GM21526 (cell line): ENCODE data around the gene EXOC7.

ENCODE experiments used
- ATAC-seq: cut with Tn5 transposase; IDR thresholded peaks from one replicate; pipeline ENCODE4 v1.9.1; 2021; ENCODE audit warnings: moderate library complexity; ENCODE audit not compliant: unreplicated experiment, low FRiP score

Gene EXOC7, protein sequence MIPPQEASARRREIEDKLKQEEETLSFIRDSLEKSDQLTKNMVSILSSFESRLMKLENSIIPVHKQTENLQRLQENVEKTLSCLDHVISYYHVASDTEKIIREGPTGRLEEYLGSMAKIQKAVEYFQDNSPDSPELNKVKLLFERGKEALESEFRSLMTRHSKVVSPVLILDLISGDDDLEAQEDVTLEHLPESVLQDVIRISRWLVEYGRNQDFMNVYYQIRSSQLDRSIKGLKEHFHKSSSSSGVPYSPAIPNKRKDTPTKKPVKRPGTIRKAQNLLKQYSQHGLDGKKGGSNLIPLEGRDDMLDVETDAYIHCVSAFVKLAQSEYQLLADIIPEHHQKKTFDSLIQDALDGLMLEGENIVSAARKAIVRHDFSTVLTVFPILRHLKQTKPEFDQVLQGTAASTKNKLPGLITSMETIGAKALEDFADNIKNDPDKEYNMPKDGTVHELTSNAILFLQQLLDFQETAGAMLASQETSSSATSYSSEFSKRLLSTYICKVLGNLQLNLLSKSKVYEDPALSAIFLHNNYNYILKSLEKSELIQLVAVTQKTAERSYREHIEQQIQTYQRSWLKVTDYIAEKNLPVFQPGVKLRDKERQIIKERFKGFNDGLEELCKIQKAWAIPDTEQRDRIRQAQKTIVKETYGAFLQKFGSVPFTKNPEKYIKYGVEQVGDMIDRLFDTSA

GRCh38 chr17:76103274-76104139 is at the start of gene EXOC7:
Gene EXOC7 (minus strand): TSS chr17:76103787. CDS start chr17:76103692, 95 bp downstream.
- ATAC-seq, result peak; percentile 55

DNA sequence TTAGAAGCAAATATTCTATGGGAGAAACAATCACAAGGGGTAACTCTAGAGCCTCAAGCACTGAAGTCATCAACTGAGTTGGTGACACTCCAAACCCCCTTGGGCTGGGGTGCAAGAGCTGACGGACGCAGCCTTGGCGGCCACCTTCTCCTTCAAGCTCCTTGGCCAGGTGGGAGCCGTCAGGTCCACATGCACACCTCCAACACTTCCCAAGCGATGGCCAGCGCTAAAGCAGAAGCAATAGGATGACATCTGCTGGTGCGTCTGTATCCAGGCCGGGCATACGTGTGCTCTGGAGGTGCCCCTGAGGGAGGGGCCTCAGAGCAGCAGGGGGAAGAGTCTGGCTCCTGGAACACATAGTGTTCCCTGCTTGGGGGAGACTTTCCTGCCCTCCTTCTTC is 49.6 kb upstream of the EXOC7 start:
- ATAC-seq, result no peak

- ATAC-seq, result no peak
Observed at GRCh38 chr17:76152591-76152990, 49.0 kb upstream of the EXOC7 start.

- ATAC-seq, result no peak
Observed at GRCh38 chr17:76151896-76152454, 48.4 kb upstream of the EXOC7 start.

DNA sequence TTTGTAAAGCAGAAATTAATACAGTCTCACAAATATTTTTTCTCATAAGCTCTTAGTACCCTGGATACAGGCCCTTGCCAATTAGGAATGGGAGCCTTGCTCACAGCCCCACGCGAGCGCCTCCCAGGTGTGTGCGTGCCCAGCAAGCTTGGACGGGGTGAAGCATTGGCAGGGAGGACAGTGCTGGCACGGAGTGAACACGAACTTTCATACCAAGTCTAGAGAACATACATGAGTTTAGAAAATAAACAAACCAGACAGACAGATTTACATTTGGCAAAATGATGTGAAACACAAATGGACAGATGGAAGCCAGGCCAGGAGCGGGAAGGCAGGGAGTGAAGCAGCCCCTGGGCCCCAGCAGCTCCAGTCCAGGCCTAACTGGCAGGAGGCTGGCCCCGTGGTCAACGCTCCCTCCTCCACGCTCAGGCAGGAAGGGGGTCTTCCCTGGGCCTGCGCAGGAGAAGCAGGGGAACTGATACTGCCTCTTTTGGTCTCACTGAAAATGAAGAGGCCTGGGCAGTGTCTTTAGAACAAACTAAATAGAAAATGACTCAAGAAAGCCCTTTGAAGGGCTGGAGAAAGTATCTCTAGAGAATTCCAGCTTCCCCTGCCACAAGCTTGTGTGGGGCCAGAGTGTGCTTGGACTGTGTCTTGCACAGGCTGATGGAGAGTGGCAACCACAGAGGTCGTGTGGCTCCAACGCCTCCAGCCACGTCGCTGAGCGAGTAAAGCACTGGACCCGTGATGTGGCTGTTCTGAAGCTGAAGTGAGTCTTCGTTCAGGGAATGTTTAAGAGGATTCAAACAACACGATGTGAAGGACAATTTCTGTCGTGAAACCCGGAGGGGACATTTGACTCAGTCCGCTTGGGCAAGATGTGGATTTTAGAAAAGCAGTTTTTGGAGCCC is 47.4 kb upstream of the EXOC7 start:
- ATAC-seq, result no peak

DNA sequence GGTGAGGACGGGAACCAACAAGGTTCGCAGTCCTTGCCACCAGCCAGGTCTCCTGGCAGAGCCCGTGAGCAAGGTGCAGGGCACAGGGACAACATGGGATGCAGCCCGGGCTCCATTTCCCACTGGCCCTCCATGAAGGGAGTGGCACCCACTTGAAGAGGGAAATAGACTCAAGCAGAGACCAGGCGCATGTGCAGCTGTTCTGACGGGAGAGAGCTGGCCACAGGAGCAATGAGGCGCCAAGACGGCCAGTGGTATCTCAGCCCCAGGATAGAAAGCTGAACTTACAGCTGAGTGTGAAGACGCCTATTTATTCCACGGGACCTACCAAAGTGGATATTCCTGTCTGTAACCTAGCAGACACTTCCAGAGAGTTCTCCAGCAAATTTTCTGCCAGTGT is 45.6 kb upstream of the EXOC7 start:
- ATAC-seq, result no peak

- ATAC-seq, result no peak
Observed at GRCh38 chr17:76148015-76148326, 44.4 kb upstream of the EXOC7 start.

GRCh38 chr17:76147211-76148014 is 43.8 kb upstream of the EXOC7 start:
- no peak for ATAC-seq

DNA sequence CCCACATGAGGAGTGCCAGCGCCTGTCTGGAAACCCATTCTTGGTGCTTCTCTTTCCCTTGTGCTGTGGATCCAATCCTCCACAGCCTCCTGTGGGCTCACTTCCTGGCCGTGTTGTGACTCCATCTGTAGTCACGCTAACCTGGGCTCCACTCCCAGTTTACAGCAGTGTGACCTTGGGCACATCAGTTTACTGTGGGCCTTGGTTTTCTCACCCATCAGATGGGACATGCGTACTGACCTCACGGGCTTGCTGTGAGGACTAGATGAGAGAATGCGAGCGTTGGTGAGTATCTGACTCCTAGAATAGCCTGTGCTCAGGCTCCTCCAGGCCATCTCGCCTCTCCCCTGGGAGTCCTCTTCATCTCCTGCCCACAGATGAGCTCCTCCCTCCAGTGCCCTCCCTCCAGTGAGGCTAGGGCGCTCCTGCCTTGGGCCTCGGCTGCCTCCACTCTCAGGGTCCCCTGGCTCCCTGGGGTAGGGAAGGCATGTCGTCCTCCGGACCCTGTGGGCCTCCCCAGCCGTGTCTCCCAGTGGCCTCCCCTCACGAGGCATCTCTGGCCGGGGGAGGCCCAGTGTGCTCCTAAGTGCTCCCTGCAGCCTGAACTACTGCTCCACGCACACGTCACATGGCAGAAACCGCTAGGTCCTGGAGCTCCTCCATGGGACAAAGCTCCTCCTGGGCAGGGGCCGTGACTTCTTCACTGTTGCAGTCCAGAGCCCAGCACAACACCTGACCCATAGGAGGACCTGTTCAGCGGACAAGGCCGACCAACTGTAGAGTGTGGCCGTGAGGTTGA is 42.7 kb upstream of the EXOC7 start:
- no peak for ATAC-seq

GRCh38 chr17:76145231-76146052 is 41.9 kb upstream of the EXOC7 start:
- no peak for ATAC-seq

DNA sequence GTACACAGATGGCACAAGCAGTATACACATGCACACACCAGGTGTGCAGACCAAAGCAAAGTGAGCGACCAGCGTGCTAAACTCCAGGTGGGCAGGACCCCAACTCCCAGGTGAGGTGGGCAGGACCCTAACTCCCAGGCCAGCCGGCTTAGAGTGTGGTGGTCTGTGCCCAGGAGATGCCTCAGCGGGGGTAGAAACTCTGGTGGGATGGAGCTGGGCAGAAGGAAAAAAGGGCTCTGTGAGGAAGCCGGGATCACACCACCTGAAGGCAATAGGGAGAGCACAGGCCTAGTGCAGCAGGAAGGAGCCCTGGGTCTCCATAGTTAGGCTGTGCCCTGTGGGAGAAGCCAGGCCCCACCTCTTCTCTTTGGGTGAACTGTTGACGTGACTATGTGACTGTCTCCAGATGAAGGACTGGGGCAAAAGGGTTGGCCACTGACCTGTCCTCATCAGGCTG is 39.0 kb upstream of the EXOC7 start:
- ATAC-seq, result no peak

DNA sequence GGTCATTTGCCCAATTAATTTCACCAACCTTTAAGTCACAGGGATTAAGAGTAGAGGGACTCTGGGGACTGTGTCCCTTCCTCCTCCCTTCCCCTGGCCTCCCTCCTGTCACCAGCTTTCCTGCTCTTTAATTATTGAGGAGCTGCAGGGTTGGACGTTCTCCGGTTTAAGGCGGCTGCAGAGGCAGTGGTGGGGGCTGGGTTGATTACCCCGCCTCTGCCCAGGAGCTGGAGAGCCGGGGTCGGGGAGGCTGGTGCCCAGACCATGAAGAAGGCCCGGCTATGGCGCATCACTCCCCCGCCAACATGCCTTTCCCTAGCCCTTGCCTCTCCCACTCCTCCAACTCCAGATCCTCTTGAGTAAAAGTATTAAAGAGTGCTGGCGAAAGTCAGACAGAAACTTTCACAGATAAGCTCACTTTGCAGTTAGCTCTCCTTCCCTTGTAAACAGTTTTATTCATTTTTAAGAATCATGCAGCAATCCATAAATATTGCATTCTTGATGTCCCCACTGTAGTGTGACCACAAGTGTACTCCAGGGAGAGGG is 38.5 kb upstream of the EXOC7 start:
- no peak for ATAC-seq

- ATAC-seq, result peak; percentile 51
Observed at GRCh38 chr17:76141212-76142038, 37.8 kb upstream of the EXOC7 start, which contains the start of gene FOXJ1. Gene FOXJ1 (minus strand): TSS chr17:76141245. CDS start chr17:76140395, 850 bp downstream.

GRCh38 chr17:76140661-76141211 is 37.1 kb upstream of the EXOC7 start:
- ATAC-seq, result no peak

DNA sequence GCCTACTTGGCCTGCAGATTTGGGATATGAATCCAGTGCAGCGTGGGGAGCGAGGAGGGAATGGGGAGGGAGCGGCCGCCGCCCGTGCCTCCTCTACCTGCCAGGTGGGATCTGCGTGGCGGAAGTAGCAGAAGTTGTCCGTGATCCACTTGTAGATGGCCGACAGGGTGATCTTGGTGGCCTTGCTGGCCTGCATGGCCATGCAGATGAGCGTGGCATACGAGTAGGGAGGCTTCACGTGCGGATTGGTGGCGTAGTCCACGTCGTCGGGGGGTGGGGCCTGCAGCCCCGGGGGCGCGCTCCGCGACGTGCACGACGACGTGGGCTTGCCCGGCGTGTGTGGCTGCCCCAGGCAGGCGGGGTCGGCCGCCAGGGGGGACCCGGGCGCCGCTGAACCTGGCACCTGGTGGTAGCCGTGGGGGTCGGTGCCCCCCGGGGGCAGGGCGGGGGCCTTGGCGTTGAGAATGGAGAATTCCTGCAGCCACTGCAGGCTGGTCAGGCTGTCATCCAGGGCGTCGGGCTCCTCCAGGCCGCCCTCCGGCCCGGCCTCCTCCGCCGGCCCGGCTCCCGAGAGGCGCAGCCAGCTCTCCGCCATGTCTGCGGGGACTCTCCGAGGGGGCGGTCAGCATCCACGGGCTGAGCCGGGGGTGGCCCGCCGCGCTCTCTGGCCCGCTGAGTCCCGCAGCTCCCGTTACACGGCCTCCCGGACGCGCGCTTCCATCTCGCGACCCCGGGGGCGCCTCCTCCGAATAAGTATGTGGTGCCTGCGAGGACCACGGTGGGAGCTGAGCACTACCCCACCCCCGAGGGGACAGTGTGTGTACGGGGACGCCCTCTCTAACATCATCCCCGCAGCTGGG is 36.4 kb upstream of the EXOC7 start:
- ATAC-seq, result no peak
